ENCODE data around the gene DERL3.

DERL3 gene

DNA sequence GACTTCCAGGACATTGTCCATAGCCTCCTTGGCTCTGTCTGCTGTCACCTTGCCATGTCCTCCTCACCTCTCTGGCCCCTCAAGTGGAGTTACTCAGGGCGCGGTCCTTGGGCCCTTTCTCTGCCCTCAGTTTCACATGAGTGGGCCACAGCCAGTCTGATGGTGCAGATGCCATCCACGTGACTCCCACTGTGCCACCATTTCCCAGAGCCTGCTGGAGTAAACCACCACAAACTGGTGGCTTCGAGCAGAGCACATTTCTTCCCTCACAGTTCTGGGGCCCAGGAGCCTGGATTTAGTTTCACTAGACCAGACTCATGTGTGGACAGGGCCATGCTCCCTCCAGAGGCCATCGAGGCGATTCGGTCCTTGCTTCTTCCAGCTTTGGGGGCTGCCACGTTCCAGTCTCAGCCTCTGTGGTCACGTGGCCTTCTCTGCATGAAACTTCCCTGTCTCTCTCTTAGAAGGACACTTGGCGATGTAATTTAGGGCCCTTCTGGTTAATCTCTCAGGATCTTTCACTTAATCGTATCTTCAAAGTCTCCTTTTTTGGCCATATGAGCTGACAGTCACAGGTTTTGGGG is 37.5 kb downstream of the DERL3 start:
- no peak for DNase-seq

DNA sequence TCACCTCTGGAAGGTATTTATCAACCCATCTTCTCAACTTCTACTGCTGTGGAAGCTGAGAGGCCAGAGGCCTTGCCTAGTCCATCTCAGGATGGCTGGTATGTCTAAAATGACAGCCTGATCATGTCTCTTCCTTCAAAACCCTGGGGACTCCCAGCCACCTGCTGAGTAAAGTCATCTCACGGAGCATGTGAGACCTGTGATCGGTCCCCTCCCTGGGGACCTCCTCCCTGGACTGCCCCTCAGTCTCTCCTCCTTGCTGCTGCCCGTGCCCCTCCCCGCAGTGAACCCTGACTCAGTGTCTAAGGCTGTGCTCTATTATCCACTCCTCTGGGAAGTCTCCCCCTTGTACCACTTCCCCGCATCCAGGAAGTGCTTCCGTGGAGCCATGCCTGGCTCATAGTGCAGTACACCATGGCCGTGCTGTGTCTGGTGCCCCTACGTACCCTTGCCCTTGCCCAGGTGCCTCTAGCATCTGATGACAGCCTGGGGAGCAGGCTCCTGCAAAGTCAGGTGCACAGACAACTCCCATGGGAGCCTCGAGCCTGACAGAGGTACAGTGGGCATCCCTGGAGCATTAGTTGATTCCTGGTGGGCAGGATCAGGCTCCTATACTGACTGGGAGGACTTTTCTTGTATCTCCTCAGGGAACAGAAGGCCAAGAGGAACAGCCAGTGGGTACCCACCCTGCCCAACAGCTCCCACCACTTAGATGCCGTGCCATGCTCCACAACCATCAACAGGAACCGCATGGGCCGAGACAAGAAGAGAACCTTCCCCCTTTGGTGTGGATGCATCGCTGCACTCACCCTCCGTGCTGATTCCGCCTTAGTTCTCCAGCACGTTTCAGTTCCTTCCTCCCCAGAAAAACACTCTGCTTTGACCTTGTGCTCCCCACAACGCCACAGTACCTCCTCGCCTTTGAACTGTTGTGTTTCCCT is 38.2 kb downstream of the DERL3 start:
- no peak for DNase-seq

DNA sequence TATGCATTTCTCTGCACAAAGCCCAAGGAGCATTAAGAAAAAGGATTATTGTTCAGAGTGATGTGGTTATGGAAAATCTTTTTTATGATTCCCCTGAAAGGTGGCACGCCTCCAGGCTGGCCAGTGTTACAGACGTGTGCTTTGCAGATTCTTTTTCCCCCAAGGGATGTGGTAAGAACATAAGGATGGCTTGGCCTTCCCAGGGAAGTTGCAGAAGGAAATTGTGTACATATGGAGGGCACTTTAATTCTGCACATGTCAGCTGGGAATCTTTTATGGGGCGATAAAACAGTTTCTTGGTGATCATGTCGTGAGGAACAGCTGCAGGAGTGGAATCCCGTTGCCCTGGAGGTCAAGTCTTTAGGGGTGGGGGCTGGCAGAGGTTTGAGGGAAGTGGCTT is 42.3 kb downstream of the DERL3 start:
- no peak for DNase-seq

DNA sequence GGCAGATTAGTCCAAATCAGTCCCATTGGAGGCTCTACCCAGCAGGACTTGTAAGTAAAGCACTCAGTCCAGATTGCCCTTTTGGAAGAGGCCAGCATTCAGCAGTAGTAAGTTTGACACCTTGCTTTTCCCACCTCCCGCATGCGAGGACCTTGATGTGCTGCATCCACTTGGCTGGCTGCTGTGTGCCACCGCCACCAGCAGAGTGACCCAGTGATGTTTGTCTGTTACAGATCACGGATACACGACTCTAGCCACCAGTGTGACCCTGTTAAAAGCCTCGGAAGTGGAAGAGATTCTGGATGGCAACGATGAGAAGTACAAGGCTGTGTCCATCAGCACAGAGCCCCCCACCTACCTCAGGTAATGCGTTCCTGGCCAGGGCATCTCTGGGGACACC is 45.5 kb downstream of the DERL3 start:
- DNase-seq: no peak

DNA sequence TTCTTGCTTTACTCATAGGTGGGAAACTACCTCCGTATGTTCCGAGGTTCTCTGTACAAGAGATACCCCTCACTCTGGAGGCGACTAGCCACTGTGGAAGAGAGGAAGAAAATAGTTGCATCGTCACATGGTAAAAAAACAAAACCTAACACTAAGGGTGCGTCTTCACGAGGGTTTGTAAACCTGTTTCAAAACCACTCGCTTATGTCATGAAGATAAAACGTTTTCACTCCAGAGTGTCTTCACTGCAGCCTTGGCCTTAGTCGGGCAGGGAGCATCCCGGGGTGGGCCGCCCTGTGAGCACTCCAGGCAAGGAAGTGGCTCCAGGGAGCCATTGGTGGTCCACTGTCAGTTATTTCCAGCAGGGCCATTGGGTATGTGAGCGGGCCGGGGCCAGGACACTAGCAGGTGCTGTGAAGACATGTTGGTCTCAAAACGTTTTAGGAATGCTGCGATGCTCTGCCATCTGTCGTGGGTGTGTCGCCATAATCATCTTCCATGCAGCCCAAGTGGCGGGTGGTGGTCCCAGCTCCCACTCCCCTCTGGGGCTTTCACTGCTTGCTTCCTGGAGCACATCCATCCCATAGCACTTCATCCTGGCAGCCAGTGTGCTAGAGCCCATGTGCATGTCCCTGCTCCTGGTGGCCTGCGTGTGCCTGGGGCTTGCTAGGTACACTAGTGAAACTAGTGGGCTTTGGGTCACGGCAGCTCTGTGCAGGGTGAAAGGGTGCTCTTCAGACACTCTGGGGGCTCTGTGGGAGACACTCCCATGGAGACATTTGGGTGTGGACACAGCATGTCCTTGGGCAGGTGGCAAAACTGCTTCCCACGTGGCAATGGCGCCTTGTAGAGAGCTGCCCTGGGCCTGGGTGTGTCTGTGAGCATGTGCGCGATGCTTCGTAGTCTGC is 46.8 kb downstream of the DERL3 start:
- DNase-seq: no peak

DNA sequence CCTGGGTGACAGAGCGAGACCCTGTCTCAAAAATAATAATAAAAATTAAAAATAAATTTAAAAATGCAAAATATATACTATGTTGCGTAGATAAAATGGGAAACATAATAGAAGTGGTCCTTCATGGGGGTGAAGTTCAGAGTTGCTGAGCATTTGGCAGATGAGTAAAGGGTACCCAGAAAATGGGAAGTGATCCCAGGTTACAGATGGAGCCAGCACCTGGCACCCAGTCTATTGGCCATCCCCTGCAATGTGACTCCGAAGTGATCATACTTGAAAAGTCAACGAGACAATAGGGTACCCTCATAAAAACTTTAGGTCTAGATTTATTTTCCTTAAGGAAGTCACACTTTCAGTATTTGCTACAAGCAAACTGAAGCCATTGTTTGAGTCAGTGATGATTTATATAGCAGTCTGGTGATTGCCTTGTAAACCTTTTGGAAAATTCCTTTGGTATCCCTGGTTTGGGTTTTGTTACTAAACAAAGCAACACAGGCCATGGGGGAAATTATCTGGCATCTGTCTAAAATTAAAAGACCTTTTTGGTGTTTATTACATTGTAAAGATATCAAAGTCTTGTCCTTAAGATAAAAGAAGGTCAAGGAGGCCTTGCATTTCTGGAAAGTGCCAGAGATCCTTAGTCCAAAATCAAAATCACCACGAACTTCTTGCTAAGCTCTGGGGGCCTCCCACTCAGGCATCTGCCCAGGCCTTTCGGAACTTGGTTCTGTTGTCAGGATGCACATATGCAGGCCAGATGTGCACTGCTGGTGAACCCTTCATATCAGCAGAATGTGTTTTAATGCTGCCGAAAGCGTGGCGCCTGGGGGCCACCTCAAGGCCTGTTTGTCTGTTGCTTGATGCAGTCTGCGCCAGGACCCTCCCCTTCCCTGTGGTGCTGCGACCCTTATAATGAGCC is 47.7 kb downstream of the DERL3 start:
- DNase-seq: no peak

DNA sequence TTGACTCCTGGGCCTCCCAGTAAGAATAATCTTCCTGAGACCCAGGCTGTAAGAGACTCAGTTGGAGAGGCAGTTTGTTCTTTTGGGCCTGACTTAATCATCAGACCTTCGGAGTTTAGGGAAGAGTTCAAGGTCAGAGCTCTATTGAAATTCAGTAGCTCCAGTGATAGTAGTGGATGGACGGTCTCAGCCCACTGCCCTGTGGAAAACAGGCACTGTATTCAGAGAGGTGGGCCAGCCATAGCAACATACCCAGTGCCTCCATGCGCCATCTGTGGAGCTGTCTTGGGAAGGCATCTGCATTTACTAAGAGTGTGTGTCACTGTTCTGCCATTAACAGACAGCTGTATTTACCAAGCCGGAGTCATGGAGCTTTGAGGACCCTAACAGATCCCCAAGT is 49.2 kb downstream of the DERL3 start:
- DNase-seq: no peak

DNA sequence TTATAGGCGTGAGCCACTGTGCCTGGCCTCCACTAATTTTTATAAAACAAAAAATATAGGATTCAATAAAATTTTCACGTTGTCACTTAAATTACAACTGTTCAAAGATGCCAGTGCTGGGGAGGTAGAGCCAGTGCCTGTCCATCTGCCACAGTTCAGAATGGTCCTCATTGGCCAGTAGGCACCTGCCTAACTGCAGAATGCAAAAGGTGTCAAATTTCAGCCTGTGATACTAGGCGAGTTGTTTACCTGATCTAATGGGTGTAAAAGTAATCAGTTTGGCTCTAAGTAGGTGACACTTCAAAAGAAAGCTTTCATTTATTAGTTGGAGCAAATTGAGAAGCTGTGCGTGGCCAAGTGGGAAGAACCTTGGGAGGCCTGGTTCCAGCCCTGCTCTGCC is 49.7 kb downstream of the DERL3 start:
- DNase-seq: no peak

DNA sequence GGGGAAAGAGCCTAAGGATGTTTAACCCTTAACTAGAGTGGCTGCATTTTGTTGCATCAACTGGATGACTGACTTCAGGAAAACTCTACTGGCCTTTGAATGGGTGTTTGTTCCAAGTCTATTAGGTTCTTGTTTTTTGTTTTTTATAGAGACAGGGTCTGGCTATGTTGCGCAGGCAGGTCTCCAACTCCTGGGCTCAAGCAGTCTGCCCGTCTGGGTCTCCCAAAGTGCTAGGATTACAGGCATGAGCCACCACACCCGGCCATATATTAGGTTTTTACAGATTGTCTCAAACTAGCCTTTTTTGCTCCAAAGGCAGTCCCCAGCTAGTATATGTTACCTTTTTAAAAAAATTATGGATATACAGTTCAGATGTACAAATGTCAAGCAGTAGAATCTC is 50.9 kb downstream of the DERL3 start:
- no peak for DNase-seq

DNA sequence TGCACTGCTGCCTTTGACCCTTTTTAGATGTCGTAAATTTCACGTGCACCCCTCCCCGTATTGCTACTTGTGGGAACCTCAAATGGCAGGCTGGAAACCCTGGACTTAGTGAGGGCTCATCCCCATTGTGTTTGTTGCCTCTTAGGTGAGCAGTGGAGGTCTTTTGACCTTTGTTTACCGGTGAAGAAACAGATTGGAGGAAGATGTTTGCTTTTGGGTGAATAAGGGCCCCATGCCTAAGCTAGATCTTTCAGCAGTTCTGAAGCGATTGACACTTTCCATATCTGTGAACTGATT is 51.3 kb downstream of the DERL3 start:
- DNase-seq: no peak

DNA sequence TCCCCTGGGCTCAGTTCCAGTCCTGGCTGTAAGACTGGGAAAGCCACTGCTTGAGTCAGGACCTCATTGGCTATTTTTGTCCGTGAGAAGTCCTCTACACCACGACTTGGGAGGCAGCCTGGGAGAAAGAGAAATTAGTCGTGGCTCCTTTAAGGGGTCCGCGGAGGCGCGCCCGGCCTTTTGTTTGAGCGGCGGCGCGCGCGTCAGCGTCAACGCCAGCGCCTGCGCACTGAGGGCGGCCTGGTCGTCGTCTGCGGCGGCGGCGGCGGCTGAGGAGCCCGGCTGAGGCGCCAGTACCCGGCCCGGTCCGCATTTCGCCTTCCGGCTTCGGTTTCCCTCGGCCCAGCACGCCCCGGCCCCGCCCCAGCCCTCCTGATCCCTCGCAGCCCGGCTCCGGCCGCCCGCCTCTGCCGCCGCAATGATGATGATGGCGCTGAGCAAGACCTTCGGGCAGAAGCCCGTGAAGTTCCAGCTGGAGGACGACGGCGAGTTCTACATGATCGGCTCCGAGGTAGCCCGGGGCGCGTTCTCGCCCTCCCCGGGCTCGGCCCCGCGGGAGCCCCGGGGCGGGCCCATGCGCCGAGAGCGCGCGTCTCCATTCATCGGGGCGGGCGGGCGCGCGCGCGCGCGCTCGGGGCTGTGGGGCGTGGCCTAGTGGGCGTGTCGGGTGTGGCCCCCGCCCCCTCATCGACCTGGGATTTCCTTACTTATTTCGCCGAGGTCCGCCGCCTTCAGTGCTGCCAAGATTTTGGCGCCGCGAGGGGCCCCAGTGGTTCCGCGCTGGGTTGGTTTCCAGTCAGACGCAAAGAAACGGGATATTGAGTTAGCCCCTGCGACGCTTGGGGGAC is 51.8 kb downstream of the DERL3 start, which contains the start of gene SMARCB1:
TSS of gene SMARCB1 (plus strand) at position 215 of the 848 bp plus-strand sequence. CDS start at position 419, 204 bp downstream.
- peak; percentile 71 for DNase-seq

DNA sequence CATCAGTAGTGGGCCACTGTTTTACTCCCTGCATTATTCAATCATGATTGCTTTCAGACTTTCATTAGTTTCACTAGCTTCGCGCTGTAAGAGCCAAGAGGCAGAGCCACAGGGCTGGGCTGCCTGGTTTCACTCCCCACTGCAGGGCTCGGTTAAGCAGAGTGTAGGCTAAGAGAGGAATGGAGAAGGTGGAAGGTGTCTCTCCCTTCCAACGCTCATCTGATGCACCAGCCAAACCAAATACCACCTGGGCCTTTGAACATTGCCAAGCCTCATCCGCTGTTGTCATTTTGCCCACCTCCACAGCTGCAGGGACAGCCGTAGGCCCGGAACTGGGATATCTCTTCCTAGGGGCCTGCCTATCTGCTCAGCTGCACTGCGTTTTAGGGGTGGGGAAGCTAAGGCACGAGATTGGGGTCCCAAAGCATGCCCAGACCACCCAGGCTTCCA is 52.5 kb downstream of the DERL3 start:
- no peak for DNase-seq
